H9 (cell line): ENCODE measurements around the gene NUMA1. TPM values are rescaled to one million over a fixed set of nuclear protein-coding genes. Genes with fewer than 3 reads are reported as not detected.

Source experiments
- DNase-seq: peaks from one replicate; pipeline ENCODE4 v3.0.0-alpha.2; 2017
- H2AFZ ChIP-seq: one replicate; pipeline ENCODE4 v1.6.1; 2013; ENCODE audit warnings: mild to moderate bottlenecking, low read length, control low read depth, moderate library complexity
- H2AK5ac ChIP-seq: 2 replicates; pipeline ENCODE4 v1.6.1; 2013; ENCODE audit warnings: low read length, control low read depth, mixed read lengths; ENCODE audit not compliant: insufficient read length
- H2BK120ac ChIP-seq: one replicate; pipeline ENCODE4 v1.6.1; 2013; ENCODE audit warnings: low read depth, mild to moderate bottlenecking, low read length, control low read depth, inconsistent platforms; ENCODE audit not compliant: poor library complexity, severe bottlenecking
- H2BK12ac ChIP-seq: 2 replicates; pipeline ENCODE4 v1.6.1; 2013; ENCODE audit warnings: low read length, control low read depth, mixed read lengths, low read depth; ENCODE audit not compliant: insufficient read length
- H2BK15ac ChIP-seq: 2 replicates; pipeline ENCODE4 v1.6.1; 2013; ENCODE audit warnings: low read depth, low read length, control low read depth
- H2BK20ac ChIP-seq: one replicate; pipeline ENCODE4 v1.6.1; 2013; ENCODE audit warnings: low read depth, mild to moderate bottlenecking, low read length, control low read depth, inconsistent platforms; ENCODE audit not compliant: poor library complexity, severe bottlenecking
- H2BK5ac ChIP-seq: 2 replicates; pipeline ENCODE4 v1.6.1; 2013; ENCODE audit warnings: low read length, control low read depth, mixed read lengths; ENCODE audit not compliant: insufficient read length
- H3K14ac ChIP-seq: 2 replicates; pipeline ENCODE4 v1.6.1; 2013; ENCODE audit warnings: low read length, control low read depth; ENCODE audit not compliant: insufficient read depth
- H3K18ac ChIP-seq: 2 replicates; pipeline ENCODE4 v1.6.1; 2013; ENCODE audit warnings: low read depth, mild to moderate bottlenecking, mixed read lengths, low read length, control low read depth; ENCODE audit not compliant: insufficient read length
- H3K23ac ChIP-seq: 2 replicates; pipeline ENCODE4 v1.6.1; 2013; ENCODE audit warnings: low read length, control low read depth, mixed read lengths, low read depth; ENCODE audit not compliant: insufficient read length
- H3K23me2 ChIP-seq: 2 replicates; pipeline ENCODE4 v1.6.1; 2013; ENCODE audit warnings: low read depth, mild to moderate bottlenecking, mixed read lengths, low read length, control low read depth; ENCODE audit not compliant: insufficient read length, poor library complexity, severe bottlenecking
- H3K27ac ChIP-seq: 2 replicates; pipeline ENCODE4 v1.5.1; 2013; ENCODE audit warnings: low read length, control low read depth, mixed read lengths, low read depth; ENCODE audit not compliant: insufficient read length
- H3K27me3 ChIP-seq: 2 replicates; pipeline ENCODE4 v1.6.1; 2013; ENCODE audit warnings: low read length, control low read depth, inconsistent platforms; ENCODE audit not compliant: insufficient read depth
- H3K4ac ChIP-seq: 2 replicates; pipeline ENCODE4 v1.6.1; 2013; ENCODE audit warnings: low read depth, mild to moderate bottlenecking, control low read depth, inconsistent platforms, low read length, moderate library complexity
- H3K4me1 ChIP-seq: 2 replicates; pipeline ENCODE4 v1.6.1; 2013; ENCODE audit warnings: low read length, control low read depth, inconsistent platforms; ENCODE audit not compliant: insufficient read depth
- H3K4me2 ChIP-seq: 2 replicates; pipeline ENCODE4 v1.6.1; 2013; ENCODE audit warnings: low read length, control low read depth, mixed read lengths; ENCODE audit not compliant: insufficient read length, insufficient read depth
- H3K56ac ChIP-seq: 2 replicates; pipeline ENCODE4 v1.6.1; 2013; ENCODE audit warnings: low read depth, mild to moderate bottlenecking, mixed read lengths, low read length, control low read depth; ENCODE audit not compliant: insufficient read length
- H3K79me1 ChIP-seq: 2 replicates; pipeline ENCODE4 v1.6.1; 2013; ENCODE audit warnings: low read depth, mild to moderate bottlenecking, moderate library complexity, low read length, control low read depth, inconsistent platforms; ENCODE audit not compliant: insufficient read depth, poor library complexity, severe bottlenecking
- H3K79me2 ChIP-seq: 2 replicates; pipeline ENCODE4 v1.6.1; 2013; ENCODE audit warnings: low read length, control low read depth, inconsistent platforms; ENCODE audit not compliant: insufficient read depth
- H3K9ac ChIP-seq: 2 replicates; pipeline ENCODE4 v1.6.1; 2013; ENCODE audit warnings: low read length, control low read depth, mixed read lengths; ENCODE audit not compliant: insufficient read length; ENCODE audit errors: extremely low read depth
- H3K9me3 ChIP-seq: one replicate; pipeline ENCODE4 v1.6.1; 2013; ENCODE audit warnings: low read depth, low read length, inconsistent platforms; ENCODE audit not compliant: control insufficient read depth
- H3T11ph ChIP-seq: one replicate; pipeline ENCODE4 v1.6.1; 2013; ENCODE audit warnings: mild to moderate bottlenecking, low read length, control low read depth, inconsistent platforms
- H4K20me1 ChIP-seq: one replicate; pipeline ENCODE4 v1.6.1; 2013; ENCODE audit not compliant: control insufficient read depth, insufficient read length, insufficient read depth
- H4K5ac ChIP-seq: 2 replicates; pipeline ENCODE4 v1.6.1; 2013; ENCODE audit warnings: low read depth, mild to moderate bottlenecking, mixed read lengths, low read length, control low read depth; ENCODE audit not compliant: insufficient read length
- H4K8ac ChIP-seq: replicated peaks from 2 replicates; pipeline ENCODE4 v1.6.1; 2013; ENCODE audit warnings: low read length, control low read depth, mixed read lengths, low read depth; ENCODE audit not compliant: insufficient read length
- H4K91ac ChIP-seq: 2 replicates; pipeline ENCODE4 v1.6.1; 2013; ENCODE audit warnings: low read depth, mild to moderate bottlenecking, moderate library complexity, mixed read lengths, low read length, control low read depth; ENCODE audit not compliant: insufficient read length
- H3K27ac Mint-ChIP-seq, 3 experiments: 2 replicates in 2 of 3; 3 replicates in 1 of 3; pipeline ENCODE4 v1.8.0; 2020 to 2021; ENCODE audit warnings: mixed read lengths in 3 of 3, mild to moderate bottlenecking in 1 of 3, moderate library complexity in 1 of 3
- H3K27me3 Mint-ChIP-seq: 2 replicates; pipeline ENCODE4 v1.8.0; 2021; ENCODE audit warnings: low read depth, mild to moderate bottlenecking, moderate library complexity, mixed read lengths
- H3K36me3 Mint-ChIP-seq, 3 experiments: 2 replicates in 2 of 3; 3 replicates in 1 of 3; pipeline ENCODE4 v1.8.0; 2020 to 2021; ENCODE audit warnings: low read depth in 3 of 3, mixed read lengths in 3 of 3; ENCODE audit not compliant: insufficient read depth in 1 of 3
- H3K4me1 Mint-ChIP-seq, 2 experiments: 2 replicates each; pipeline ENCODE4 v1.8.0; 2020; ENCODE audit warnings: mixed read lengths in 2 of 2
- H3K4me3 Mint-ChIP-seq, 2 experiments: 2 replicates in 1 of 2; 3 replicates in 1 of 2; pipeline ENCODE4 v1.8.0; 2020 to 2021; ENCODE audit warnings: mild to moderate bottlenecking in 2 of 2, mixed read lengths in 2 of 2, moderate library complexity in 1 of 2
- H3K9me3 Mint-ChIP-seq, 2 experiments: 2 replicates in 1 of 2; 3 replicates in 1 of 2; pipeline ENCODE4 v1.8.0; 2020; ENCODE audit warnings: mild to moderate bottlenecking in 2 of 2, mixed read lengths in 2 of 2, moderate library complexity in 1 of 2
- WGBS: extraction: QIAGEN DNeasy Blood & Tissue Kit; methylation state at CpG from one replicate; pipeline ENCODE4 v1.1.7; 2013; ENCODE audit warnings: missing lambda C conversion rate, low lambda C conversion rate, mixed read lengths; ENCODE audit not compliant: insufficient read length; ENCODE audit errors: extremely low coverage; 5-methylcytosine and 5-hydroxymethylcytosine counted together
- total RNA-seq: library from RNA; stranded (reverse); gene quantifications from 2 replicates; pipeline ENCODE4 v1.2.1, GENCODE V29; 2021
- TF ChIP-seq, protein P1 (sequence below): fragments of 200-600 bp; sonication (generic); conservative IDR thresholded peaks from 3 replicates; pipeline ENCODE4 v1.8.0; 2021; ENCODE audit warnings: antibody characterized with exemption, mild to moderate bottlenecking

The NUMA1 gene
- total RNA-seq, 1 experiment from 2014 or later = 136 TPM

DNA sequence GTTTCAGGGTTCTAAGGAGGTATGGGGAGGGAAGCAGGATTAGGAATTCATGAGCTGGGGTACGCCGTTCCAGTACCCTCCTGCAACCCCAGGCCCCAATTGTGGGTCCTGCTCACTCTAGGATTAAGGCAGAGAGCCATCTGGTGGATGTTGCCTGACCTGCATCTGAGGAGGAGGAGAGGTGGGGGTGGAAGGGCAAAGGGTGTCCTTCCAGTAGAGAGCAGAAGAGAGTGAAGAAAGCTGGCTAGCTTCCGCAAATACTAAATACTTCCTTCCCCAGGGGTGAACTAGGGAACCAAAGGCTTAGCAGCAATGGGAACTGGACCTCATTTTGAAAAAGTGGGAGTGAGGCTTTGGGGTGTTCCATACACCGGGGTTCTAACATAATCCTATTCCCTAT lies 10.9 kb upstream of the NUMA1 start:
- H3K9me3 ChIP-seq = no peaks in the 10 kb centered on the region
- no peak overlapping the region for H3K56ac ChIP-seq
- H3K9ac ChIP-seq = no peak overlapping the region
- TF ChIP-seq, protein P1, sequence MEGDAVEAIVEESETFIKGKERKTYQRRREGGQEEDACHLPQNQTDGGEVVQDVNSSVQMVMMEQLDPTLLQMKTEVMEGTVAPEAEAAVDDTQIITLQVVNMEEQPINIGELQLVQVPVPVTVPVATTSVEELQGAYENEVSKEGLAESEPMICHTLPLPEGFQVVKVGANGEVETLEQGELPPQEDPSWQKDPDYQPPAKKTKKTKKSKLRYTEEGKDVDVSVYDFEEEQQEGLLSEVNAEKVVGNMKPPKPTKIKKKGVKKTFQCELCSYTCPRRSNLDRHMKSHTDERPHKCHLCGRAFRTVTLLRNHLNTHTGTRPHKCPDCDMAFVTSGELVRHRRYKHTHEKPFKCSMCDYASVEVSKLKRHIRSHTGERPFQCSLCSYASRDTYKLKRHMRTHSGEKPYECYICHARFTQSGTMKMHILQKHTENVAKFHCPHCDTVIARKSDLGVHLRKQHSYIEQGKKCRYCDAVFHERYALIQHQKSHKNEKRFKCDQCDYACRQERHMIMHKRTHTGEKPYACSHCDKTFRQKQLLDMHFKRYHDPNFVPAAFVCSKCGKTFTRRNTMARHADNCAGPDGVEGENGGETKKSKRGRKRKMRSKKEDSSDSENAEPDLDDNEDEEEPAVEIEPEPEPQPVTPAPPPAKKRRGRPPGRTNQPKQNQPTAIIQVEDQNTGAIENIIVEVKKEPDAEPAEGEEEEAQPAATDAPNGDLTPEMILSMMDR = peak; percentile 94
- H3K23ac ChIP-seq = no peak overlapping the region
- H4K5ac ChIP-seq = no peak overlapping the region
- no peak overlapping the region for H4K8ac ChIP-seq
- no peak overlapping the region for H2AFZ ChIP-seq
- no peaks in the 10 kb centered on the region for H3K79me2 ChIP-seq
- H4K91ac ChIP-seq = no peak overlapping the region
- H2BK12ac ChIP-seq = no peak overlapping the region
- H3K4me2 ChIP-seq = no peak overlapping the region
- no peaks in the 10 kb centered on the region for H3K27me3 ChIP-seq
- no peak overlapping the region for H2AK5ac ChIP-seq
- no peaks in the 10 kb centered on the region for H3K79me1 ChIP-seq
- H3K23me2 ChIP-seq = no peaks in the 10 kb centered on the region
- H2BK5ac ChIP-seq = no peak overlapping the region
- Mint-ChIP-seq H3K27me3 (no peaks in the 10 kb centered on the region), H3K36me3 (peaks cover 4 to 29% (median 15%) of the 10 kb centered on the region in 3 experiments), H3K4me1 (peaks cover 16 to 18% of the 10 kb centered on the region in 2 experiments), H3K9me3 (no peaks in the 10 kb centered on the region; a peak in 1 of 5 replicates), H3K4me3 (peak overlapping the region in 1 of 2 experiments; percentile 17; a peak in 1 of 5 replicates), H3K27ac (peak overlapping the region; percentile 31 to 94 (median 36); a peak in 5 of 7 replicates)
- H3K4me1 ChIP-seq = no peaks in the 10 kb centered on the region
- H3K18ac ChIP-seq = no peak overlapping the region
- H3K4ac ChIP-seq = no peak overlapping the region
- no peak overlapping the region for H2BK15ac ChIP-seq
- no peak overlapping the region for H2BK20ac ChIP-seq
- peak; percentile 85 for DNase-seq
- no peak overlapping the region for H3K14ac ChIP-seq
- H4K20me1 ChIP-seq = no peaks in the 10 kb centered on the region
- H2BK120ac ChIP-seq = no peak overlapping the region
- no peak overlapping the region for H3T11ph ChIP-seq
- no peak overlapping the region for H3K27ac ChIP-seq
- WGBS = no CpG with 5 or more reads among the region's 4 CpGs
